Adrenal gland (tissue), 5 donors: ENCODE results near the gene S100A1.

Experiments
- POLR2A ChIP-seq, 2 donors: fragments of 450-650 bp; IDR thresholded peaks; one replicate each; pipeline ENCODE4 v1.6.1; 2017; ENCODE audit warnings: antibody characterized with exemption in 2 of 2, mild to moderate bottlenecking in 2 of 2, moderate library complexity in 1 of 2
- TF ChIP-seq, protein P1 (sequence below), 6 experiments: fragments of 450-650 bp in 4 of 6; fragments of 200-600 bp in 2 of 6; sonication (generic) in 1 of 6; IDR thresholded peaks; 1 replicate in 5 of 6; 2 replicates in 1 of 6; pipeline versions ENCODE4 v1.5.1 to v1.8.0; 2016 to 2021; ENCODE audit warnings: antibody characterized with exemption in 6 of 6, mild to moderate bottlenecking in 2 of 6, moderate library complexity in 1 of 6
- donor health status: DM: no; HTN: no; CAD: no.

DNA sequence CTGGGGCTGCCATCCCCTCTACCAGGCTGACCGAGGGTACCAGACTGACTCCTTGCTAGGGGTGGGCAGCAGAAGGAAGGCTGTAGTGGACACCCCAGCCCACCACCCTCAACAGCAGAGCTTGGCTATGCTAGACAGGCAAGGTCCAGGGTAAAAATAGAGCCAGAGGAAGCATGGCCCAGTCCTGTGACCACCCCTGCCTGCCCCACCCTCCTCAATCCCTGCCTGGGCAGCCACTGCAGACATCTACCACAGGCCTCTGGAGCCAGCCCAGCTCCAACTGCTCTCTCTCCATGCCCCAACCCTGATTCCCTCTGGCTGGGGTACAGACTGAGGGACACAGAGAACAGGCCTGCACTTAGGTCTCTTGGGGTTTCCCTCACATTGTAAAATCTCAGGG, 1.7 kb downstream of the S100A1 start:
- TF ChIP-seq, protein P1, sequence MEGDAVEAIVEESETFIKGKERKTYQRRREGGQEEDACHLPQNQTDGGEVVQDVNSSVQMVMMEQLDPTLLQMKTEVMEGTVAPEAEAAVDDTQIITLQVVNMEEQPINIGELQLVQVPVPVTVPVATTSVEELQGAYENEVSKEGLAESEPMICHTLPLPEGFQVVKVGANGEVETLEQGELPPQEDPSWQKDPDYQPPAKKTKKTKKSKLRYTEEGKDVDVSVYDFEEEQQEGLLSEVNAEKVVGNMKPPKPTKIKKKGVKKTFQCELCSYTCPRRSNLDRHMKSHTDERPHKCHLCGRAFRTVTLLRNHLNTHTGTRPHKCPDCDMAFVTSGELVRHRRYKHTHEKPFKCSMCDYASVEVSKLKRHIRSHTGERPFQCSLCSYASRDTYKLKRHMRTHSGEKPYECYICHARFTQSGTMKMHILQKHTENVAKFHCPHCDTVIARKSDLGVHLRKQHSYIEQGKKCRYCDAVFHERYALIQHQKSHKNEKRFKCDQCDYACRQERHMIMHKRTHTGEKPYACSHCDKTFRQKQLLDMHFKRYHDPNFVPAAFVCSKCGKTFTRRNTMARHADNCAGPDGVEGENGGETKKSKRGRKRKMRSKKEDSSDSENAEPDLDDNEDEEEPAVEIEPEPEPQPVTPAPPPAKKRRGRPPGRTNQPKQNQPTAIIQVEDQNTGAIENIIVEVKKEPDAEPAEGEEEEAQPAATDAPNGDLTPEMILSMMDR (IDR thresholded peaks at IDR 0.05) = no peak
- no peak for TF ChIP-seq POLR2A (IDR thresholded peaks at IDR 0.05)
